RPMI8226 (cell line): ENCODE results near the gene GOLGA2.
A peak's percentile ranks its signal among the peaks of the same experiment; 100 is the strongest.

Experiments used
- DNase-seq: peaks from one replicate; pipeline ENCODE4 v3.0.0-alpha.2; 2015

GOLGA2 gene, protein sequence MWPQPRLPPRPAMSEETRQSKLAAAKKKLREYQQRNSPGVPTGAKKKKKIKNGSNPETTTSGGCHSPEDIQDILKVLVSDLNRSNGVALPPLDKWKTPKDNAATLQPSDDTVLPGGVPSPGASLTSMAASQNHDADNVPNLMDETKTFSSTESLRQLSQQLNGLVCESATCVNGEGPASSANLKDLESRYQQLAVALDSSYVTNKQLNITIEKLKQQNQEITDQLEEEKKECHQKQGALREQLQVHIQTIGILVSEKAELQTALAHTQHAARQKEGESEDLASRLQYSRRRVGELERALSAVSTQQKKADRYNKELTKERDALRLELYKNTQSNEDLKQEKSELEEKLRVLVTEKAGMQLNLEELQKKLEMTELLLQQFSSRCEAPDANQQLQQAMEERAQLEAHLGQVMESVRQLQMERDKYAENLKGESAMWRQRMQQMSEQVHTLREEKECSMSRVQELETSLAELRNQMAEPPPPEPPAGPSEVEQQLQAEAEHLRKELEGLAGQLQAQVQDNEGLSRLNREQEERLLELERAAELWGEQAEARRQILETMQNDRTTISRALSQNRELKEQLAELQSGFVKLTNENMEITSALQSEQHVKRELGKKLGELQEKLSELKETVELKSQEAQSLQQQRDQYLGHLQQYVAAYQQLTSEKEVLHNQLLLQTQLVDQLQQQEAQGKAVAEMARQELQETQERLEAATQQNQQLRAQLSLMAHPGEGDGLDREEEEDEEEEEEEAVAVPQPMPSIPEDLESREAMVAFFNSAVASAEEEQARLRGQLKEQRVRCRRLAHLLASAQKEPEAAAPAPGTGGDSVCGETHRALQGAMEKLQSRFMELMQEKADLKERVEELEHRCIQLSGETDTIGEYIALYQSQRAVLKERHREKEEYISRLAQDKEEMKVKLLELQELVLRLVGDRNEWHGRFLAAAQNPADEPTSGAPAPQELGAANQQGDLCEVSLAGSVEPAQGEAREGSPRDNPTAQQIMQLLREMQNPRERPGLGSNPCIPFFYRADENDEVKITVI

DNA sequence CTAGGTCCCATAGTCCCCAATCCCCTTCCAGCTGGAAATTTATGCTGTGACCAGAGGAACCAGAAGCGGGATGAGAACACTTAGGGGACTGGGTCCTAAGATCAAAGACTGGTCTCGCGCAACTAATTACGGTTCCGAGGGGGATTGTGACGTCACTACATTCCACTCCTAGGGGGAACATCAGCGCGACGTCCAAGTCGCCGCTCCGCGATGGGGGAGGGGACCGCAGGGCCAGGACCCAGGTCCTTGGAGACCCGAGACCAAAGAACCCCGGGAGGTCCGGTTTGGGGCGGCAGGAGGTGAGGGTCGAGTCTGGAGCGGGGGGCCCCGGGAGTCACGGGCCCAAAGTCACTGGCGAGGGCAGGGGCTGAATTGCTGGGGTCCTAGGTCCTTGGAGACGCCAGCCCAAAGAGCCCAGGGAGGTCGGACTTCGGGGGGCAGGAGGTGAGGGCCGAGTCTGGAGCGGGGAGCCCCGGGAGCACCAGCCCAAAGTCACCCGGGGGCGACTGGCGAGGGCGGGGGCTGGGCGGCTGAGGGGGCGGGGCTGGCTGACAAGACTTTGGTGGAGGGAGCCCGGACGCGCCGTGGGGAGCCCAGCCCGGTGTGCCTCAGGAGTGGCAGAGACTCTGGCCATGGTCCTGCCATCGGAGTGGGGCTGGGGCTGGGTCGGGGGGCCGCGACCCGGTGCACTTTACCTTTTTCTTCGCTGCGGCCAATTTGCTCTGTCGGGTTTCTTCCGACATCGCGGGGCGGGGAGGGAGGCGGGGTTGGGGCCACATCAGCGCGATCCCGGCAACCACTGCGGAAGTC is at the start of gene GOLGA2:
Gene GOLGA2 (minus strand): TSS at position 810 of the 810 bp plus-strand sequence. CDS start 31 bp downstream, at position 779.
- no peak for DNase-seq

DNA sequence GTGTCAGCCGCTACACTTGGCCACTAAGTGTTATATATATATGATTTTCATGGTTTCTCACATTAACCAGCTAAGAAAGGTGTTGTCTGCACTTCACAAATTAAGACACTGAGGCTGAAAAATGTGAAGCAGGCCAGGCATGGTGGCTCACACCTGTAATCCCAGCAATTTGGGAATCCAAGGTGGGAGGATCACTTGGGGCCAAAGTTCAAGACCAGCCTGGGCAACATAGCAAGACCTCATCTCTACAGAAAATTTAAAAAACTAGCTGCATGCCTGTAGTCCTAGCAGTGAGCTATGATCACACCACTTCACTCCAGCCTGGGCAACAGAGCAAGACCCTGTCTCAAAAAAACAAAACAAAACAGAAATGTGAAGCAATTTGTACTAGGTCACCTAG is 48.6 kb upstream of the GOLGA2 start:
- no peak for DNase-seq

DNA sequence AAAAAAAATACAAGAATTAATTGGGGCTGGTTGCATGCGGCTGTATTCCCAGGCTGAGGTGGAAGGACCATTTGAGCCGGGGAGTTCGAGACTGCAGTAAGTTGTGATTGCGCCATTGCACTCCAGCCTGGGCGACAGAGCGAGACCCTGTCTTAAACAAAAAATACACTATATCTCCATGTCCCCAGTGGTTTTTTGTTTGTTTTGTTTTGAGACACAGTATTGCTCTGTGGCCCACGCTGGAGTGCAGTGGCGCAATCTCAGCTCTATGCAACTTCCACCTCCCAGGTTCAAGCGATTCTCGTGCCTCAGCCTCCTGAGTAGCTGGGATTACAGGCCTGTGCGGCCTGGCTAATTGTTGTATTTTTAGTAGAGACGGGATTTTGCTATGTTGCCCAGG is 48.0 kb upstream of the GOLGA2 start:
- DNase-seq = no peak

DNA sequence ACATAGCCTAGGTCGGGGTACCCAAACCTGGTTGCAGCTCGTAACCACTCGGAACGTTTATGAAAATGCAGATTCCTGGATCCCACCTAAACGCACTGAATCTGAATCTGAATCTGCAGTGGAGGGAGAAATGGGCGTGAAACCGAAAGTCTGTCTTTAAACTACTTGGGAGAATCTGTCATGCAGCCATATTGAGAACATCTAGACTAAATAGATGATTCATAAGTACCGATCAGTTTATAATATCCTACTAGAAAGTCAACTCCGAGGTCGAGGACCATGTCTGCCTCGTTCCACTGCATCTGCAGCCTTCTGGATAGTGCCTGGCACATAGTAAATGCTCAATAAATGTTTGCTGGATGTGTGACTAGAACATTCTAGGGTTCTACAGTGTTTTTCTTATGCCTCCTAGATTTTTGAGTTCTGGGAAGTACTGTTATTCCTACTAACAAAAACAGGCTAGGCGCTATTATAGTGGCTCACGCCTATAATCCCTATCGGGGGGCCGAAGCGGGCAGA is 47.5 kb upstream of the GOLGA2 start:
- DNase-seq = no peak

DNA sequence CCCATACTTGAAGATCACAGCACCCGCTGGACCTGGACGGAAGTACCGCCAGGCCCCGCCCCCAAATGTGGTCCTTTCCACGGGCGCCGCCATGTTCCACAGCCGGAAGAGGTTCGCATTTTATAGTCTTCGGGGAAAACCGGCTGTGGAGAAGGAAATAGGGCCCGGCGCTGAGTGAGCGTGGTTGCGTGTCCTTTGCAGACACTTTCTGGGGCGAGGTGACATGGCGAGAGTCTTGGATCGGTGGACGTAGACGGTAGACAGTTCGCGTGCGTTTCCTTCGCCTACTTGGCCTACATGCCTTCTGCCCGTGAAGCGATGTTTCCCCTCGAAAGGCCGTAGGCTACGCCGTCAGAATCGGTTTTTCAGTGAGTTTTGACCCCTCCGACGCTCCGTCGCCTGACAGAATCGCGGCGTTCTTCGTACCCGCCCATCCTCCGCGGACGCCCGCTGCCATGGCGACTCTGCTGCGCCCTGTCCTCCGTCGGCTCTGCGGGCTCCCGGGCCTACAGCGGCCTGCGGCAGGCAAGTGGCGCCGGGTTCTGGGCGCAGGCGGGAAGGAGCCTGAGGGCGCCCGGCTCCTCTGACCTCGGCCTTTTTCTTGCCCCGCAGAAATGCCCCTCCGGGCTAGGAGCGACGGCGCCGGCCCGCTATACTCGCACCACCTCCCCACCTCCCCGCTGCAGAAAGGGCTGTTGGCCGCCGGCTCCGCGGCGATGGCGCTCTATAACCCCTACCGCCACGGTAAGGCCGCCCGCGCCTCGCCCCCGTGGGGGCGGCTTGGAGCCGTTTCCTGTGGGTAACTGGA is 46.8 kb upstream of the GOLGA2 start, which contains the start of the genes COQ4 and TRUB2:
Gene COQ4 (plus strand): TSS at position 436 of the 808 bp plus-strand sequence. CDS start 20 bp downstream, at position 456.
Gene TRUB2 (minus strand): TSS at position 44 of the 808 bp plus-strand sequence. CDS start 39 bp downstream, at position 5.
- DNase-seq = peak; percentile 99

DNA sequence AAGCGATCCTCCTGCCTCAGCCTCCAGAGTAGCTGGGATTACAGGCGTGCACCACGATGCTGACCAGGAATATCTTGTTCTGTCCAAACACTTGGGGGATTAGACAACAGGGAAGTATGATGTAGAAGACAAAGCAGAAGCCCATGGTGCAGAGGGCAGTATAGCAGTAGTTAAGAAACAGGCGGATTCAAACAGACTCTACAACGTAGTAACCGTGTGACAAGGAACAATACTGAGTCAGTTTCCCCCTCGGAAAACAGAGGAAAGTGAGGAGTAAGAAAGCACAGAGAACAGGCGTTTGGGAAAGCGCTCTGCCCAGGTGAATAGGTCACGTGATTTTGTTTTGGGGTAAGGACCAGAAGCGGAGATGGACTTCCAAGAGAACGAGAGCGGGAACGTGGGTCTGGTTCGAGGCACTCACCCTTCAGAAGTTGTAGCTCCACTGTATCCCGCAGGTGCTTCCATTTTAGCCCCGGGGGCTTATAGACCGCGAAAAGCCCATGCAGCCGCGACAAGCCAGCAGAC is 46.1 kb upstream of the GOLGA2 start:
- DNase-seq = no peak

DNA sequence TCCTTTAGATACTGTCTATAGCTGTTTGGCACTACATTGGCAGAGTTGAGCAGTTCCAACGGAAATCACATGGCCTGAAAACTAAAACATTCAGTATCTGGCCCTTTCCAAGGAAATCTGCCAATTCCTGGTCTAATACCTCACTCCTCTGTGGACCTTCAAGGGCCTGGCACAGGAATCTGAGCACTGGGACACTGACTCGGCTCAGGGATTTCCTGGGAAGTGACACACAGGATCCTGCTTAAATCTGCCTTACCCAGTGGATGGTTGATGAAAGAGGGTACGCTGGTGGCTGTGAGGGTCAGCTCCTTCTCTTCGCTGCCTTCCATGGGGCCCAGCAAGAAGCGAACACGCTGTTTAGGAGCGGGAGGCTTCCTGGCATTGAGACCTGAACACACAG is 45.5 kb upstream of the GOLGA2 start:
- DNase-seq = no peak

DNA sequence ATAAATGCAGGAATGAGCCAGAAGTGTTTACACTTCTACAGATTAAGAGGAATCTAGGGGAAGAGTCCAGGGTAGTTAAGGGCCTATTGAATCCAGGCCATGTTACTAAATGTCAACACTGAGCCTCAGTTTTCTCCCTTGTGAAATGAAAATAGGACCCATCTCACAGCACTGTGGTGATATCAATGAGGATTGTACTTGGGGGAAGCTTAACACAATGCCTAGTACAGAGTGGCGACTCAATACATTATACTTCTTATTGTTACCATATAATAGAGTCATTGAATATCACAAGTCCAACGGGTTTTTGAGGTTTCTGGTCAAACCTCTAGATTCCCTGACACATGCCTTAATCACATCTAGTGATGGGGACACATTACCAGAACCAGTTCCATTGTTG is 41.8 kb upstream of the GOLGA2 start:
- no peak for DNase-seq

DNA sequence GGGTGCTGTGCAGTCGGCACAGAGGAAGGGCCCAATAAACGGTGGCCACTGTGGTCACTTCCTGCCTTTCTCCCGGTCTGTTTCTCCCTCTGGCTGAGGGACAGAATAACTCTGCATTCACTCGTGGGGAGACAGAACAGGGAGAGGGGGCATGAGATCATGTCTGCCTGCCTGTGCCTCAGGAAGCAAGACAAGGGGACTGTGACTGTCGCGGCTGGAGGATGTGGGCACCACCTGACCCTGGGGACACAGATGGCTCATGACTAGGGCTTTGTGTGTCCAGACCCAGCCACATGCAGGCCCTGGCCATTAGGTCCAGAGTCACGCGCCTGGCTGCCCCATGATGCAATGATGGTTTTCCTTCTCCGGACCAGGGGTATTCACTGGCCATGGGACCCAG is 40.6 kb upstream of the GOLGA2 start:
- DNase-seq = no peak

DNA sequence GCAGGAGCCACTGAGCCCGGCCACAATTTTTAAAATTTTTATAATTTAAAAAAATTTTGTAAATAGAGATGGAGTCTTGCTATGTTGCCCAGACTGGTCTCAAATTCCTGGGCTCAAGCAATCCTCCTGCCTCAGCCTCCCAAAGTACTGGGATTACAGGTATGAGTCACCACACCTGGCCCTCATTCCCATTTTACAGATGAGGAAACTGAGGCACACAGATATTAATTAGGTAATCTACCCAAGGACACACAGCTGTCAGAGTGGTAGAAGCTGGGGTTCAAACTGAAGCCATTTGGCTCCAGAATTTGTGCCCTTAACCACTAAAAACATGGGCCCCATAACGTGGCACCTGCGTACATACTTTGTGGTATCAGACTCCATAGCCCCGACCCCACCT is 38.9 kb upstream of the GOLGA2 start:
- no peak for DNase-seq

DNA sequence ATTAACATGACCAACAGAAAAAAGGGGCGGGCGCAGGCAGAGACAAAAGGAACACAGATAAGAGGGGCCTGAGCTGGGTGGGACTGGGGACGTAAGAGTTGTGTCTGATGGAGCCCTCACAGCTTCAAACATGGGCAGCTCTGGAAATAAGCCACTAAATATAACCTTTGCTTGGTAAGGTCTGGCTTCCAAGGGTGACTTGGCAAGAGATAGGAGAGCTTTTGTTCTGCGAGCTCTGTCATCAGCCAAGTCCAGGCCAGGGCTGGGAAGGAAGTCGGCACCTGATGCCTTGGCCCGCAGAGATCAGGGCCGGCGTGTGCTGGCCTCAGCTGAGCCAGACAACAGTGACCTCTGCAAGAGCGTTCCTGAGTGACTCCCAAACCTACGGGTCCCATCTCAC is 34.7 kb upstream of the GOLGA2 start:
- no peak for DNase-seq

DNA sequence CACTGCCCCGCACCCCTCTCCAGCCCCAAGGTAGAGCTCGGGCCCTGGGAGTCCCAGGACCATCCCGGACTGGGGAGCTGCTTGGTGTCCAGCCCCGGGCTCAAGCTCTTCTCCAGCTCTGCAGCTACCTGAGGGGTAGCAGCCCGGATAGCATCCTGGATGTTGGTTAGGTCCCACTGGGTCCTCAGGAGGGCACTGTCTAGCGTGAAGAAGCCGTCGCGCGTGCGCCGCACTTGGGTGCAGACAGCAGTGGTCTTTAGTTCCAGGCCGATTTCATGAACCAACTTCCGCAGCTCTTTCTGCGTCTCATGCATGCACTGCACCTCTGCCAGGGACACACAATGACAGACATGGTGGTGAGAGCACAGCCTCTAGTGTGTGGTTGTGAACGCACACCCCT is 33.7 kb upstream of the GOLGA2 start:
- no peak for DNase-seq

DNA sequence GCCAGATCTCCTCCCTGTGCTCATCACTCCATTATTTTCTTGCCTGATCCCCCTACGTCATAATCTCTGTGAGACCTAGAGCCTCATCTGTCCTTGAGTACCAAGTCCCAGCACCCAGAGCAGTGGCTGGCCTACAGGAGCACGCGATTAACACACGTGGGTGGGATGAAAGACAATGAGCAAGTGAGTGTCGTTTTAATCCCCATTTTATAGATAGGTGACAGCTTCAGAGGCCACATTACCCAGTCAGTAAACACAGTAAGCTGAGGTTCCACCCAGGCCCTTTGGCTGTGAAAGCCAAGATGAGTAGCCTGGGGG is 29.1 kb upstream of the GOLGA2 start:
- no peak for DNase-seq

DNA sequence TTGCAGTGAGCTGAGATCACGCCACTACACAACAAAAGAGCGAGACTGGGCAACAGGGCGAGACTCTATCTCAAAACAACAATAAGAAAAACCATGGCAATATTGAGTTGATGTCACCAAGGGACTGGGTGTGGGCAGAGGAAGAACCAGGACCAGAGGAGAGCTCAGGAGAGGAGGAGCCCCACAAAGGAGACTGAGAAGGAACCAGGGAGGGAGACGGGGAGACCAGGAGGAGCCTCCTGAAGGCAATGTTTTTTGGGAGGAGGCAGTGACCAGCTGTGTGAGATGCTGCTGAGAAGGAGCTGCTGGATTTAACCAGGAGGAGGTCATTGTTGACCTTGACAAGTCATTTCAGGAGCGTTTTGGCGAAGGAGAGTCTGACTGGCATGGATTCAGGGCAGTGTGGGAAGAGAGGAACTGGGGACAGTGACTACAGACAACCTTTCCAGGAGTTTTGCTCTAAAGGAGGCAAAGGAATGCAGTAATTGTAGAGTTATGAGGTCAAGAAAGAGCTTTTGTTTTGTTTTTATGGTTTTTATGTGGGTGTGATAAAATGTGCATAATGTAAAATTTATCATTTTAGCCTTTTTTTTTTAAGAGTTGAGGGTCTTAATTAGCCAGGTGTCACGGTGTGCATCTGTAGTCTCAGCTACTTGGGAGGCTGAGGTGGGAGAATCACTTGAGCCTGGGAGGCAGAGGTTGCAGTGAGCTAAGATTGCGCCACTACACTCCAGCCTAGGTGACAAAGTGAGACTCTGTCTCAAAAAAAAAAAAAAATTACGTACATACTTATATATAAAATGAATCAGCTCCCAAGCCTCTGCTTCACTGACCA is 28.5 kb upstream of the GOLGA2 start:
- DNase-seq = no peak

DNA sequence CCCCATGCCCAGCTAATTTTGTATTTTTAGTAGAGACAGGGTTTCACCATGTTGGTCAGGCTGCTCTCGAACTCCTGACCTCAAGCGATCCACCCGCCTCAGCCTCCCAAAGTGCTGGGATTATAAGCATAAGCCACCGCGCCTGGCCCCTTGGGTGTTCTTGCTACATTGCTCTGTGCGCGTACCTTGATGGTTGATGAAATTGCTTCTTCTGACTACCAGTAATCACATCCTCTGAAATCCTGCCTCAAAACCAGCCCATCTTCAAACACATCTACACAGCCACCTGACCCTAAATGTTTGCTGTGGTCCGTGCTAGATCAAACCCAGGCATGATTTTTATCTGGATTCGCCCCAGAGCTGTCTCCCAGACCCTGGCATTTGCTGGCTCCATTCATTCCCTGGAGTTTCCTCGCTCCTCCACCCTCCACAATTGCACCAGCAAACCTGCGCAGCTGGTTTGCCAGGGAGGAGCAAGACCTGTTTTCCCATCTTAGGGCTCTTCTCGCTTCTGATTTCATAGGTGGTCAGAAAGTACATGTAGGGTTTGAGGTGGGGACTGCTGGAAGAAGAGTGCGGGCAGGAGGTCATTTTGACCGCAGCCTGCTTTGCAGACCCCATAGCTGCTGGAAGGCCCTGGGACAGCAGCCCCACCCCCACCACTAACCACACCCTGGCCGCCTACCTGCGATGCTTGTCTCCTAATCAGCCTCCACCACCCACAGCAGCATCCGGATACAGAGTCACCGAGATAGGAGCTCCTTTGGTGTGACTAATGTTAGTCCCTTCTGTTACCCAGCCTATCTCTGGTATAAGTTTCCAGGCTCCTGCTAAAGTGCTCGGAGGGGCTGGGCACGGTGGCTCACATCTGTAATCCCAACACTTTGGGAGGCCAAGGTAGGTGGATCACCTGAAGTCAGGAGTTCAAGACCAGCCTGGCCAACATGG is 23.0 kb upstream of the GOLGA2 start:
- no peak for DNase-seq

DNA sequence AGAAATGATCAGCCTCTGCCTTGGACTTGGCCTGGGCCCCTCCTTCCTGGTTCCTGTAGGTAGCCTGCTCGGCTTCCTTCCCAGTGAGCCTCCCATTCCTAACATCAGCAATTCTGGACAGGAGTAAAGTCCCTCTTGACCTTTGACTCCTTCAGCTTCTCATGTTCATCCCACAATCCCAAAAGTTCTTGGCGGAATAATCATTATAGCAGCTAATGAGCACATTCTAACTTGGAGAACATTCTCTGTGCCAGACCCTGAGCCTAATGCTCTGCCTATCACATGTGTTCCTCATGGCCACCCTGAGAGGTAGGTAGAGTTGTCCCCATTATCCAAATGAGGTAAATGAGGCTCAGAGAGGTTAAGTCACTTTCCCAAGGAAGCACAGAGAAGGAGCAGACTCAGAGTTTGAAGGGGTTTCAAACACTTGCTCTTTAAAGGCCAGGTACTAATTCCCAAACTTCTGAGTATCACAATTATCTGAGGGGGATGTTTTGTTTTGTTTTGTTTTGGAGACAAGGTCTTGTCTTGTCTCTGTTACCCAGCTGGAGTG is 21.5 kb upstream of the GOLGA2 start:
- no peak for DNase-seq

DNA sequence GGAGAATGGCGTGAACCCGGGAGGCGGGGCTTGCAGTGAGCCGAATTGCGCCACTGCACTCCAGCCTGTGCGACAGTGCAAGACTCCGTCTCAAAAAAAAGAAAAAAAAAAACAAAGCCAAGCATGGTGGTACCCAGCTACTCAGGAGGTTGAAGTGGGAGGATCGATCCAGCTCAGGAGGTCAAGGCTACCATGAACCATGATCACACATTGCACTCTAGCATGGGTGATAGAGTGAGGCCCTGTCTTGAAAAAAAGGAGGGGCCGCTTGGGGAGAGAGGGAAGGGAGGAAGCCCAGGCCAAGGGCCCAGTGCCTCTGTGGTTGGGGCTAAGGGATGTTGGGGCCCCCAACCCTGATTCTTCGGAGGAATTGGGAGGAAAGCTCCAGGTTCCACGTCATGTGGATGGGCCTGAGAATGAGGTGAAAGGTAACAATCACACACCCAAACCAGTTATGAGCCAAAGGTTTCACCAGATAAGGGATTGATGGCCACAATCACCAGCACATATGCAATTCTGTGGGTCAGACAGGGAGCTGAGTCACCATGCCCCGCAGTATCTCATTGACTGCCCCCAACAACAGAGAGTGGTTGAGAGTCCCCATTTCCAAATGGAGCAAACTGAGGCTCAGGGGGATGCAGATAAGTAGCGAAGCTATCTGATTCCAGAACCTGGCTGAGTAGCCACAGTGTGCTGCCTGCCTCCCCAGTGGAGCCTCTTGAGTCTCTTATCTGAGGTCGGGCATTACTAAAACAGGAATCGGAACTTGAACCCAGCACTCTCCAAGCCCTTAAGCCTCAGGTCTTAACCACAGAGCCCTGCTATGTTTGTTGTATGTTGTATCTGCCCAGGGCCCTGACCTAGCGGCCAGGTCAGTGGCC is 20.8 kb upstream of the GOLGA2 start:
- no peak for DNase-seq

DNA sequence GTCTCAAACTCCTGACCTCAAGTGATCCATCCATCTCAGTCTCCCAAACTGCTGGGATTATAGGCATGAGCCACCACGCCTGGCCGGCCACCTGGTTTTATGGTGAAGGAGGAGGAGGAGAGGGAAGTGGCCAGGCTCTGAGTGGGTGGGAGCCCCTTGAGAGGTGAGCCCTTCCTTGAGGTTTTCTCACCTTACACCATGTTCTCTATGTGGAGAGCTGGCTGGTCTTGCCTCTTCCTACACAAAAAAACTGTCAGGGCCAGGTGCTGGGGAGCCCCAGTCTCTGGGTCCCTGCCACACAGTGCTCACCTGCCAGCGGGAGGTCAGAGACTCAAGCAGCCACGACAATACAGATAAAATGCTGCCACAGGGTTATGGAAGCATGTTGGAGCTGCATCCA is 18.3 kb upstream of the GOLGA2 start:
- no peak for DNase-seq
